A549 (cell line): ENCODE data around the gene PRKCE. TPM values are rescaled to one million over a fixed set of nuclear protein-coding genes. Genes with fewer than 3 reads are reported as not detected.

Experiments
- ATAC-seq, 2 experiments: fragments of 200-7000 bp in 1 of 2; fragments of >200 bp in 1 of 2; cut with Nextera tagmentation in 1 of 2; cut with Tn5 transposase in 1 of 2; 3 replicates each; pipeline versions ENCODE4 v1.8.0 to v1.9.1; 2018 to 2020; ENCODE audit warnings: mild to moderate bottlenecking in 1 of 2, moderate library complexity in 1 of 2
- CTCF ChIA-PET: fragments of 300-600 bp; sonication (Branson Sonifier 250); formaldehyde crosslinking; extraction: SDS; loops from one replicate; lab custom pipeline; 2021; ENCODE audit warnings: antibody characterized with exemption, inconsistent platforms; lab: Yijun Ruan, JAX
- POLR2A ChIA-PET: fragments of 350-600 bp; formaldehyde crosslinking; extraction: SDS; loops from one replicate; lab custom pipeline; 2021; ENCODE audit warnings: antibody characterized with exemption, inconsistent platforms; lab: Yijun Ruan, JAX
- DNase-seq, 2 experiments: peaks; one replicate each; pipeline versions ENCODE4 v3.0.0 to v3.0.0-alpha.2; 2011 to 2016; ENCODE audit warnings: low read depth in 1 of 2, low spot score in 1 of 2
- FAIRE-seq: peaks from 2 replicates; lab custom pipeline; 2011; peaks lifted over from hg19 to GRCh38; lab: Jason Lieb, UNC
- H3K27ac ChIP-seq, 2 experiments: fragments of >200 bp; sonication (Bioruptor Twin); formaldehyde crosslinking; 3 replicates each; pipeline ENCODE4 v1.5.1; 2016 to 2017
- H3K4me1 ChIP-seq: fragments of >200 bp; sonication (Bioruptor Twin); formaldehyde crosslinking; 3 replicates; pipeline ENCODE4 v1.6.1; 2016
- H3K4me2 ChIP-seq: fragments of >200 bp; sonication (Bioruptor Twin); formaldehyde crosslinking; 3 replicates; pipeline ENCODE4 v1.6.1; 2016
- H3K4me3 ChIP-seq: fragments of >200 bp; sonication (Bioruptor Twin); formaldehyde crosslinking; 3 replicates; pipeline ENCODE4 v1.5.1; 2016
- H3K9me3 ChIP-seq: fragments of >200 bp; sonication (Bioruptor Twin); formaldehyde crosslinking; 3 replicates; pipeline ENCODE4 v1.6.1; 2016
- CHD4 ChIP-seq: fragments of 200-600 bp; sonication (generic); IDR thresholded peaks from 2 replicates; pipeline ENCODE4 v1.6.1; 2016; ENCODE audit warnings: antibody characterized with exemption, mild to moderate bottlenecking, borderline replicate concordance
- EP300 ChIP-seq, 2 experiments: fragments of >200 bp; sonication (Bioruptor Twin); formaldehyde crosslinking; IDR thresholded peaks; 2 replicates in 1 of 2; 3 replicates in 1 of 2; pipeline ENCODE4 v1.6.1; 2016 to 2017
- FOSB ChIP-seq: fragments of 250-450 bp; sonication (Bioruptor Pico); IDR thresholded peaks from 2 replicates; pipeline ENCODE4 v1.5.0; 2020; ENCODE audit warnings: mild to moderate bottlenecking, moderate library complexity
- FOSL2 ChIP-seq, 2 experiments: fragments of 450-650 bp in 1 of 2; fragments of >200 bp in 1 of 2; sonication (Bioruptor Twin) in 1 of 2; formaldehyde crosslinking; IDR thresholded peaks; 2 replicates each; pipeline versions ENCODE4 v1.5.0 to v1.6.1; 2016 to 2020; ENCODE audit warnings: mild to moderate bottlenecking in 1 of 2, moderate library complexity in 1 of 2
- FOXS1 ChIP-seq: fragments of 250-450 bp; sonication (Bioruptor Pico); IDR thresholded peaks from 2 replicates; pipeline ENCODE4 v1.5.0; 2020; ENCODE audit warnings: mild to moderate bottlenecking, moderate library complexity
- GATA3 ChIP-seq: IDR thresholded peaks from 2 replicates; pipeline ENCODE4 v1.6.1; 2012; ENCODE audit warnings: borderline replicate concordance
- HOXB5 ChIP-seq: fragments of 250-450 bp; sonication (Bioruptor Pico); IDR thresholded peaks from 2 replicates; pipeline ENCODE4 v1.5.0; 2020; ENCODE audit warnings: mild to moderate bottlenecking, moderate library complexity
- JUN ChIP-seq, 2 experiments: fragments of >200 bp; sonication (Bioruptor Twin); formaldehyde crosslinking; IDR thresholded peaks; 2 replicates in 1 of 2; 3 replicates in 1 of 2; pipeline ENCODE4 v1.6.1; 2016 to 2017
- JUNB ChIP-seq: fragments of >200 bp; sonication (Bioruptor Twin); formaldehyde crosslinking; IDR thresholded peaks from 2 replicates; pipeline ENCODE4 v1.6.1; 2016
- MAFK ChIP-seq: fragments of 450-650 bp; IDR thresholded peaks from 2 replicates; pipeline ENCODE4 v1.6.1; 2014; ENCODE audit not compliant: partially characterized antibody
- NFE2L2 ChIP-seq: fragments of 150-350 bp; conservative IDR thresholded peaks from 2 replicates; pipeline ENCODE4 v1.6.1; 2014; ENCODE audit warnings: low read length
- NR3C1 ChIP-seq: fragments of >200 bp; sonication (Bioruptor Twin); formaldehyde crosslinking; IDR thresholded peaks from 3 replicates; pipeline ENCODE4 v1.6.1; 2017
- POLR2A ChIP-seq: IDR thresholded peaks from 2 replicates; pipeline ENCODE4 v1.6.1; 2012; ENCODE audit warnings: mild to moderate bottlenecking, low read length
- RAD21 ChIP-seq, 2 experiments: fragments of >200 bp in 1 of 2; sonication (Bioruptor Twin) in 1 of 2; formaldehyde crosslinking in 1 of 2; IDR thresholded peaks in 1 of 2; conservative IDR thresholded peaks in 1 of 2; 2 replicates in 1 of 2; 3 replicates in 1 of 2; pipeline ENCODE4 v1.6.1; 2012 to 2018; ENCODE audit warnings: inconsistent platforms in 1 of 2
- RARB ChIP-seq: fragments of 250-450 bp; sonication (Bioruptor Pico); IDR thresholded peaks from 2 replicates; pipeline ENCODE4 v1.8.0; 2021; ENCODE audit warnings: mild to moderate bottlenecking, moderate library complexity
- RCOR1 ChIP-seq: fragments of 150-350 bp; IDR thresholded peaks from 2 replicates; pipeline ENCODE4 v1.6.1; 2014; ENCODE audit warnings: antibody characterized with exemption, low read length, low read depth
- SREBF2 ChIP-seq: fragments of 450-650 bp; IDR thresholded peaks from 2 replicates; pipeline ENCODE4 v1.6.1; 2014; ENCODE audit warnings: mild to moderate bottlenecking, moderate library complexity
- ZFP36 ChIP-seq: fragments of 450-650 bp; IDR thresholded peaks from 2 replicates; pipeline ENCODE4 v1.6.1; 2014; ENCODE audit warnings: borderline replicate concordance; ENCODE audit not compliant: partially characterized antibody
- ZSCAN20 ChIP-seq: fragments of 250-450 bp; sonication (Bioruptor Pico); IDR thresholded peaks from 2 replicates; pipeline ENCODE4 v1.8.0; 2022; ENCODE audit warnings: mild to moderate bottlenecking, moderate library complexity
- WGBS: methylation state at CpG from one replicate; pipeline ENCODE4 v1.1.6; 2017; ENCODE audit errors: missing lambda C conversion rate; 5-methylcytosine and 5-hydroxymethylcytosine counted together
- polyA plus RNA-seq, 4 experiments: library from polyadenylated mRNA; depleted of rRNA in 3 of 4; stranded (reverse); fragments of >200 nt; fragmentation: RNase III in 1 of 4; extraction: RNeasy Plus Mini Kit Qiagen cat#74134 plus additional on column Dnase treatment in 1 of 4; gene quantifications; 2 replicates in 3 of 4; 3 replicates in 1 of 4; pipeline ENCODE4 v1.2.3, GENCODE V29; 2011 to 2017
- TF ChIP-seq, protein P1 (sequence below): fragments of >200 bp; sonication (Bioruptor Twin); formaldehyde crosslinking; IDR thresholded peaks from 3 replicates; pipeline ENCODE4 v1.5.1; 2016
- TF ChIP-seq, protein P2 (sequence below): IDR thresholded peaks from 2 replicates; pipeline ENCODE4 v1.6.1; 2012
- TF ChIP-seq, protein P3 (sequence below): fragments of 250-450 bp; sonication (Bioruptor Pico); IDR thresholded peaks from 2 replicates; pipeline ENCODE4 v1.5.0; 2021; ENCODE audit warnings: mild to moderate bottlenecking, moderate library complexity, borderline replicate concordance
- TF ChIP-seq, protein P4 (sequence below): fragments of 200-600 bp; sonication (generic); IDR thresholded peaks from 2 replicates; pipeline ENCODE4 v1.6.1; 2016; ENCODE audit warnings: antibody characterized with exemption, mild to moderate bottlenecking, moderate library complexity

Gene PRKCE
- polyA plus RNA-seq, 2 of the 4 experiments (the other 2 are of a cell fraction): 11.5 to 12.0 TPM

DNA sequence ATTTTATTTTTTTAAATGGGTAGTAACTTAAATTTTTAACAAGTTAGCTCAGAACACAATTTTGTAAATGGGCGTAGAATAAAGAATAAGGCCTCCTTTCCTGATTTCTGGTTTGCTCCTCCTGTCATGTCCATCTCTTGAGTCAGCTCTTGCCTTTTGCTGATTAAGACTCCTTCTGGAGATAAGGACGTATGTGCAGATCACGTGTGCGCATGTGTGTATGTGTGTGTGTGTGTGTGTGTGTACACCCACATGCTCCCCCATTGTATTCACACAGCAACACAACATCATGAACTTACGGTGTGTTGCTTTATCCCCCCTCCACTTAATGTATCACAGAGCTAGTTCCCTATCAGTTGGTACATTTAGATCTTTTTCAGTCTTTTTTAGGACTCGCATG, 182.9 kb downstream of the PRKCE start (continued):
- TF ChIP-seq FOXS1 (CRISPR knock-in tag) (no peak), GATA3 (no peak), RAD21 (conservative IDR thresholded peaks at IDR 0.05 in 1 of 2, IDR thresholded peaks at IDR 0.05 in 1 of 2) (no peak), CHD4 (no peak), ZFP36 (no peak)

DNA sequence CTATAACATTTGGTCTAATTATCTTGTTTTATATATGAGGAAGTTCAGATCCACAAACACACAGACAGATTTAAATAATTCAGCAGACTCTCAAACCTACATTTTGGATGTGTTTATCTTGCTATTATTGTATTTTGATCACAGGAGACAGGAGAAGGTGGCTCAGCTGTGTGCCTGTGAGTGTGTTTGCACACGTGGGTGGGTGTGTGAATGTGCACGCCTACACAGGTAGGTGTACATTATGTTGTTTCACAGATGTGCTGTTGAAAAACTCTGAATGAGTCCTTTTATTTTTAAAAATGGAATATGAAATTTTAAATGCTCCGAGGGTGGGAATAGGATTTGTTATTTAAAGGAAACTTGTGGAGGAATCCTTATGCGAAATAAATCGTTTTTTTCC, 183.4 kb downstream of the PRKCE start:
- H3K4me3 ChIP-seq: no peak overlapping the region

DNA sequence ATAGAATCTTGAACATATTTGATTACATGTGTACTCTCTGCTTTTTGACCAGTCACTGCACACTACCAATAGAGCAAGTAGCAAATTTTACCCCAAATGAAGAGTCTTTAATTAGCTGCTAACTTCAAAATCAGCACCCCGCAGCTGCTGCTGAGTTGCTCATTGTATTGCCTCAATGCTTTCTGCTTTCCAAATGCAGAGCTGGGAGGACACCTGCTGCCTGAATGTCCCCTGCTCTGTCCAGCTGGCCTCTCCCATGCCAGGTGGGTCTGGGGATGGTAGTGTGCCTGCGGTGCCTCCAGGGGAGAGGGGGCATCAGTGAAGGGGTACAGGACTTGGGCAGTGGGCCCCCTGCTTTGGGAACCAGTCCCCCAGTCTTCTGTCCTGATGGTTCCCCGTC, 184.8 kb downstream of the PRKCE start:
- H3K27ac ChIP-seq: no peak overlapping the region
- no peak overlapping the region for H3K4me3 ChIP-seq
- 83% methylated on average over 3 of the region's 3 CpGs for WGBS
- TF ChIP-seq, protein P1, sequence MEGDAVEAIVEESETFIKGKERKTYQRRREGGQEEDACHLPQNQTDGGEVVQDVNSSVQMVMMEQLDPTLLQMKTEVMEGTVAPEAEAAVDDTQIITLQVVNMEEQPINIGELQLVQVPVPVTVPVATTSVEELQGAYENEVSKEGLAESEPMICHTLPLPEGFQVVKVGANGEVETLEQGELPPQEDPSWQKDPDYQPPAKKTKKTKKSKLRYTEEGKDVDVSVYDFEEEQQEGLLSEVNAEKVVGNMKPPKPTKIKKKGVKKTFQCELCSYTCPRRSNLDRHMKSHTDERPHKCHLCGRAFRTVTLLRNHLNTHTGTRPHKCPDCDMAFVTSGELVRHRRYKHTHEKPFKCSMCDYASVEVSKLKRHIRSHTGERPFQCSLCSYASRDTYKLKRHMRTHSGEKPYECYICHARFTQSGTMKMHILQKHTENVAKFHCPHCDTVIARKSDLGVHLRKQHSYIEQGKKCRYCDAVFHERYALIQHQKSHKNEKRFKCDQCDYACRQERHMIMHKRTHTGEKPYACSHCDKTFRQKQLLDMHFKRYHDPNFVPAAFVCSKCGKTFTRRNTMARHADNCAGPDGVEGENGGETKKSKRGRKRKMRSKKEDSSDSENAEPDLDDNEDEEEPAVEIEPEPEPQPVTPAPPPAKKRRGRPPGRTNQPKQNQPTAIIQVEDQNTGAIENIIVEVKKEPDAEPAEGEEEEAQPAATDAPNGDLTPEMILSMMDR: no peak
- TF ChIP-seq, protein P2, sequence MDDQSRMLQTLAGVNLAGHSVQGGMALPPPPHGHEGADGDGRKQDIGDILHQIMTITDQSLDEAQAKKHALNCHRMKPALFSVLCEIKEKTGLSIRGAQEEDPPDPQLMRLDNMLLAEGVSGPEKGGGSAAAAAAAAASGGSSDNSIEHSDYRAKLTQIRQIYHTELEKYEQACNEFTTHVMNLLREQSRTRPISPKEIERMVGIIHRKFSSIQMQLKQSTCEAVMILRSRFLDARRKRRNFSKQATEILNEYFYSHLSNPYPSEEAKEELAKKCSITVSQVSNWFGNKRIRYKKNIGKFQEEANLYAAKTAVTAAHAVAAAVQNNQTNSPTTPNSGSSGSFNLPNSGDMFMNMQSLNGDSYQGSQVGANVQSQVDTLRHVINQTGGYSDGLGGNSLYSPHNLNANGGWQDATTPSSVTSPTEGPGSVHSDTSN: no peak
- TF ChIP-seq ZFP36 (no peak), HOXB5 (CRISPR knock-in tag) (no peak), POLR2A (no peak), EP300 (IDR thresholded peaks at IDR 0.05) (no peak), FOSL2 (IDR thresholded peaks at IDR 0.05) (no peak), FOSL2 (CRISPR knock-in tag; IDR thresholded peaks at IDR 0.05) (no peak), SREBF2 (no peak), NFE2L2 (no peak)
- TF ChIP-seq, all 56 proteins: peak for 0
- no peak overlapping the region for H3K4me2 ChIP-seq
- FAIRE-seq (no peak), ATAC-seq (no peak; a peak in 1 of 6 replicates), DNase-seq (no peak)
- no peaks in the 10 kb centered on the region for H3K4me1 ChIP-seq
- CTCF ChIA-PET: interaction anchor here (1.0 to 2.1 kb wide), 6 partner anchors 9 to 56 kb away, joined by 3 to 6 read pairs (median 4); no protein-coding TSS in a partner anchor
- POLR2A ChIA-PET: no interaction called here
- H3K9me3 ChIP-seq: peaks cover 2% of the 10 kb centered on the region

More for the DNA sequence above, 183.4 kb downstream of the PRKCE start:
- FAIRE-seq (no peak), ATAC-seq (no peak), DNase-seq (no peak)
- H3K4me2 ChIP-seq: no peak overlapping the region
- peaks cover 16% of the 10 kb centered on the region for H3K9me3 ChIP-seq
- ChIA-PET POLR2A (no interaction called here), CTCF (interaction anchor here (0.6 to 1.3 kb wide), 3 partner anchors 13 to 706 kb away, joined by 3 to 4 read pairs (median 3); no protein-coding TSS in a partner anchor)
- no peak for TF ChIP-seq JUNB
- no peak for TF ChIP-seq MAFK
- TF ChIP-seq RARB (CRISPR knock-in tag): no peak
- no peak for TF ChIP-seq NR3C1
- TF ChIP-seq ZSCAN20 (CRISPR knock-in tag): no peak
- TF ChIP-seq RCOR1: no peak
- no peak for TF ChIP-seq FOSB (CRISPR knock-in tag)
- TF ChIP-seq, protein P3, sequence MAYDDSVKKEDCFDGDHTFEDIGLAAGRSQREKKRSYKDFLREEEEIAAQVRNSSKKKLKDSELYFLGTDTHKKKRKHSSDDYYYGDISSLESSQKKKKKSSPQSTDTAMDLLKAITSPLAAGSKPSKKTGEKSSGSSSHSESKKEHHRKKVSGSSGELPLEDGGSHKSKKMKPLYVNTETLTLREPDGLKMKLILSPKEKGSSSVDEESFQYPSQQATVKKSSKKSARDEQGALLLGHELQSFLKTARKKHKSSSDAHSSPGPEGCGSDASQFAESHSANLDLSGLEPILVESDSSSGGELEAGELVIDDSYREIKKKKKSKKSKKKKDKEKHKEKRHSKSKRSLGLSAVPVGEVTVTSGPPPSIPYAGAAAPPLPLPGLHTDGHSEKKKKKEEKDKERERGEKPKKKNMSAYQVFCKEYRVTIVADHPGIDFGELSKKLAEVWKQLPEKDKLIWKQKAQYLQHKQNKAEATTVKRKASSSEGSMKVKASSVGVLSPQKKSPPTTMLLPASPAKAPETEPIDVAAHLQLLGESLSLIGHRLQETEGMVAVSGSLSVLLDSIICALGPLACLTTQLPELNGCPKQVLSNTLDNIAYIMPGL (CRISPR knock-in tag): no peak
- no peak for TF ChIP-seq SREBF2
- TF ChIP-seq JUN (IDR thresholded peaks at IDR 0.05): no peak
- no peak for TF ChIP-seq GATA3
- TF ChIP-seq, protein P4, sequence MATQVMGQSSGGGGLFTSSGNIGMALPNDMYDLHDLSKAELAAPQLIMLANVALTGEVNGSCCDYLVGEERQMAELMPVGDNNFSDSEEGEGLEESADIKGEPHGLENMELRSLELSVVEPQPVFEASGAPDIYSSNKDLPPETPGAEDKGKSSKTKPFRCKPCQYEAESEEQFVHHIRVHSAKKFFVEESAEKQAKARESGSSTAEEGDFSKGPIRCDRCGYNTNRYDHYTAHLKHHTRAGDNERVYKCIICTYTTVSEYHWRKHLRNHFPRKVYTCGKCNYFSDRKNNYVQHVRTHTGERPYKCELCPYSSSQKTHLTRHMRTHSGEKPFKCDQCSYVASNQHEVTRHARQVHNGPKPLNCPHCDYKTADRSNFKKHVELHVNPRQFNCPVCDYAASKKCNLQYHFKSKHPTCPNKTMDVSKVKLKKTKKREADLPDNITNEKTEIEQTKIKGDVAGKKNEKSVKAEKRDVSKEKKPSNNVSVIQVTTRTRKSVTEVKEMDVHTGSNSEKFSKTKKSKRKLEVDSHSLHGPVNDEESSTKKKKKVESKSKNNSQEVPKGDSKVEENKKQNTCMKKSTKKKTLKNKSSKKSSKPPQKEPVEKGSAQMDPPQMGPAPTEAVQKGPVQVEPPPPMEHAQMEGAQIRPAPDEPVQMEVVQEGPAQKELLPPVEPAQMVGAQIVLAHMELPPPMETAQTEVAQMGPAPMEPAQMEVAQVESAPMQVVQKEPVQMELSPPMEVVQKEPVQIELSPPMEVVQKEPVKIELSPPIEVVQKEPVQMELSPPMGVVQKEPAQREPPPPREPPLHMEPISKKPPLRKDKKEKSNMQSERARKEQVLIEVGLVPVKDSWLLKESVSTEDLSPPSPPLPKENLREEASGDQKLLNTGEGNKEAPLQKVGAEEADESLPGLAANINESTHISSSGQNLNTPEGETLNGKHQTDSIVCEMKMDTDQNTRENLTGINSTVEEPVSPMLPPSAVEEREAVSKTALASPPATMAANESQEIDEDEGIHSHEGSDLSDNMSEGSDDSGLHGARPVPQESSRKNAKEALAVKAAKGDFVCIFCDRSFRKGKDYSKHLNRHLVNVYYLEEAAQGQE: no peak
- no peaks in the 10 kb centered on the region for H3K4me1 ChIP-seq
- 77% methylated on average over 5 of the region's 5 CpGs for WGBS
- H3K27ac ChIP-seq: no peak overlapping the region
